Kidney tubule cell (primary cell): ENCODE data around the gene FNDC3B.
A peak's percentile ranks its signal among the peaks of the same experiment; 100 is the strongest.

Source experiments
- DNase-seq: peaks from one replicate; pipeline ENCODE4 v3.0.0-alpha.2; 2018; ENCODE audit warnings: low spot score

Gene FNDC3B

DNA sequence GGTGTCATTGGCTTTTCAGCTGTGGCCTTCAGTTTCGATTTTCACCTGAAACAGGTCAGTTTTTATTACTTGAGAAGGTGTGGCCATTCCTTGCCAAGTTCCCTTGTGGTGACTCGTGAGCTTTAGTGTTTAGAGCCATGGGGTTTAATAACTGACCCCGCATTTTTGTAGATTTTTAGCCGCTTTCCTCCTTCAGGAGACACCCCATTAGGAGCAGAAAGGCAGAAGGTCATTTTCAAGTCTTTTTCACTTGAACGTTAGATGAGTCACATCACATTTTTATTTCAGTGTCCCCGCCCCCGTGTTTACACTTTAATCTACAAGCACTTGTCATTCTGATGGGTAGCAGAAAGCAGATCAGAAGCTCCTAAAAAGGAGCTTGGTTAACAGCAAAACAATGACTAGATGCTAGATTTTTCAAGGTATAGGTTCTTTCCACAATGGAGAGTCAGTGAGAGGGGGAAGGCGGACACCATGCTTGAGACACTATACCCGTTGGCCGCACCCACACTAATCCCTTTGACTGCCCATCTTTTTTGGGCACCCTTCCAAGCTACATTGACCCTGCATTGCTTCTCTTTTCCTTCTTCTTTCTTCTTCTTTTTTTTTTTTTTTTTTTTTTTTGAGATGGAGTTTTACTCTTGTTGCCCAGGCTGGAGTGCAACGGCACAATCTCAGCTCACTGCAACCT, 276.2 kb downstream of the FNDC3B start:
- peak; percentile 83 for DNase-seq

DNA sequence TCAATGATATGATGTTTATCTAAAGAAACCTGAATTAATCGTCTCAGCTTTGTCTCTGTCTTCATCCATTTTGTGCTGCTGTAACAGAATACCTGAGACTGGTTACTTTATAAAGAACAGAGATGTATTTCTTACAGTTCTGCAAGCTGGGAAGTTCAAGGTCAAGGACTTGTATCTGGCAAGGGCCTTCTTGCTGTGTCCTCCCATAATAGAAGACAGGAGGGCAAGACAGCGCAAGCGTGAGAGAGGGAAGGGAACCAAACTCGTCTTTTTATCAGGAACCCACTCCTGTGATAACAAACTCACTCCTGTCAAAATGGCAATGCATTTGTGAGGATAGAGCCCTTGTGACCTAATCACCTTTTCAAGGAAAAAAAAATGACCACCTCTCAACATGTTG, 277.4 kb downstream of the FNDC3B start:
- DNase-seq: no peak

DNA sequence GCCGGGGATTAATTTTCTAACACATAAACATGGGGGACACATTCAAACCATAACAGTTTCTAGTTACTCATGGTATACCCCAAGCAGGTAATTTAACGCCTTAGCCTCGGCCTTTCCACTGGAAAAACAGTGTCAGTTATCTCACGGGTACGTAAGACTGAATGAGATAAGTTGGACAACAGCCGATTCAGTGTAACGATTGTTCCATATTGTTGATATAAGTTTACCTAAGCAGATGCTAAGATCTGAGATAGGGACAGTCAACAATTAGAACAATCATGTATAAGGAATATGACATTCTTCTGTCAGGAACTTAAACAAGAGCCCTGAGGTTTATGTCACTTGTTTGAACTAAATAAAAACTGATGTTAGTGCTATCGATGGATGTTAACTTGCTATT, 278.1 kb downstream of the FNDC3B start:
- no peak for DNase-seq

DNA sequence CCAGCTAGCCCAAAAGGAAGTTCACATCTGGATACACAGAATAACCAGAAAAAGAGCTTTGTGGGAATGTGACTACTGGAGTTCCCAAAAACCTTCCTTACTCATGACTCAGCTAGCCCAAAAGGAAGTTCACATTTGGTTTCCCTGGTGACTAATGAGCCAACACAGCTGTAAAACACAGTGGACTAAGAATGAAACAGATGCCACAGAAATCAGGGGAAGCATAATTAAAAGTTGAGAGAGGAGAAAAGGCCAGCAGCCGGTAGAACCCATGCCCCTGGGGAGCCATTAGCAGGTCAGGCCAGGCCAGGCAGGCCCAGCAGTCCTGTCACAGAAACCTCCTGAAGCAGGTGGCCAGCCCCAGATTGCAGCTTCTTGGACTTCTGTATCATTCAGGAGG, 278.6 kb downstream of the FNDC3B start:
- DNase-seq: peak; percentile 89

DNA sequence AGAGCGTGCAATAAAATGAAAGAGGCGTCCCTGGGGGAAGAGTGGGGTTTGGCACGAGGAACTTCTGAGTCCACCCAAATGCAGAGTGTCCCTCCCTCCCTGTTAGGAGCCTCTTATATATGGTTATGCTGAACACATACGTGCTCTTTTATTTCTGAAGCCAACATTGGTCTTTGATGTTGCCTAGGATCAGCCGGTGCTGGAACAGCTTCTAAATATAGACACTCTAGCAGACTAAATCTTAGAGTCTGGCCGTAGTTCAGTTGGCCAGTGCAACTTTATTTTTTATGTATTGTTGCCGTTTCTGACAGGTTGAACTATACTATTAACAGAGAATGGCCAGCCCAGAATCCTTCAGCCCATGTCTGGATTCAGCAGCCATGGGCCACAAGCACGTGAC, 280.2 kb downstream of the FNDC3B start:
- DNase-seq: no peak

DNA sequence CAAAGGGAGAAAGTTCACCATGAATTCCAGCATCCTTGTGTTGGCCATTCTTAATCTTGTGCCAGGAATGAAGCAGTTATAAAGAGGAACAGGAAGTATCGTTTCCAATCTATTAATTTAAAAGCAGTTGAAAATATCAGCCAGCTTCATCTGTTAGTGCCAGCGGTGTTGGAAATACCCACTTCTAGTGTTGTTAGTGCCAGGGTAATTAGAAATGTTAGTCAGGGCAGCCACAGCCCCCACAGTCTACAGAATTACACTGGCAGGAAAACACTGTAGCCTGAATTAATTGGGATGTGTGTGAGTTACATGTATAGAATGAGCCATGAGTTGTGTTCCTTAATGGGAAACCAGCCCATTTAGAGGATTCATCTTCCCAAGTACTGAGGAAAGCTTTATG, 281.1 kb downstream of the FNDC3B start:
- DNase-seq: no peak

DNA sequence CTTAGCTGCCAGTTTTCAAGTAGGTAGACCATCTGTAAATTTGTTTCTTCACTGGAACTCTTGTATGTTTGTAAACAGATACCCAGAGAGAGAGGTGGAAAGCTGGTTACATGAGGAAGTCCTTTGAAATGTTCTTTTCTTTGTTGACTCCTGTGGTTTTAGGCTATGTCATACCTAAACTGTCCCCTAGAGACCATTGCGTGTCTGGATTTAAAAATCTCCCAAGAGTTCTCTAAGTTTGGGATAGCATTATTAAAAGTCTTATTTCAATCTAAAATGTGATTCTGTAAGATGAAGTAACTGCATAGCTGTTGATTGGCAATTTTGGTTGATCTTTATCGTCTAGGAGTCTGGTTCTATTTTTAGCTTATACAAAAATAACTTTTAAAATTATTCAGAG, 281.7 kb downstream of the FNDC3B start:
- peak; percentile 34 for DNase-seq

DNA sequence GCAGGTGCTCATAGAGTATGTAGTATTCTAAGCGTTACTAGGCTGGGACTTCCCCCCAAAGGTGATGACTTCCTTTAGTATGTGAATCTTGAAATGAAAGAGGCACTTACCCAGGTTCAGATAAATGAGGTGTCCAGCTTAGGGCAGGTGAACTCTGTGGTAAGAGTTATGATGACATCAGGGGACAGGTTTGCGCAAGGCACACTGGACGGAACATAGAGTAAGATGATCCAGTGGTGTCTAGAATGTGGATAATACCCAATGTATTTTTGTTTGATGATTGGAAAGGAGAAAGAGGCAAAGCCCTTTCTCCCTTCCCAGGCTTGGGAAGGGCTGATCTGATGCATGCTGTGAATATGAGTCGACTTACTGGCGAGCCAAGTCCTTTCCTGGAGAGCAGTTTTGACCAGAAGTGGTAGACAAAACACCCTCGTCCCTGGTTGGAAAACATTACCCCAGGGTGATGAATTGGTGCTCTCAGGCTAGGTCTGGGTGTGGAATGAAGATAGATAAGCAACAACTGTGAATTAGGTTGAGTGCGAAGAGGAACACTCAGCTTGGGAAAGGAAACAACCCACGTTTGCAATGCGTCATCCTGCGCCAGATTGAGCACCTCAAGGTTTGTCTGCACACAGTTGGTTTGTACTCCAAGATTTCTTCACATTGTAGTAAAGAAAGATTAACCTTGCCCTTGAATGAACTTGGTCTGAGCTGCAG, 284.7 kb downstream of the FNDC3B start:
- peak; percentile 35 for DNase-seq

DNA sequence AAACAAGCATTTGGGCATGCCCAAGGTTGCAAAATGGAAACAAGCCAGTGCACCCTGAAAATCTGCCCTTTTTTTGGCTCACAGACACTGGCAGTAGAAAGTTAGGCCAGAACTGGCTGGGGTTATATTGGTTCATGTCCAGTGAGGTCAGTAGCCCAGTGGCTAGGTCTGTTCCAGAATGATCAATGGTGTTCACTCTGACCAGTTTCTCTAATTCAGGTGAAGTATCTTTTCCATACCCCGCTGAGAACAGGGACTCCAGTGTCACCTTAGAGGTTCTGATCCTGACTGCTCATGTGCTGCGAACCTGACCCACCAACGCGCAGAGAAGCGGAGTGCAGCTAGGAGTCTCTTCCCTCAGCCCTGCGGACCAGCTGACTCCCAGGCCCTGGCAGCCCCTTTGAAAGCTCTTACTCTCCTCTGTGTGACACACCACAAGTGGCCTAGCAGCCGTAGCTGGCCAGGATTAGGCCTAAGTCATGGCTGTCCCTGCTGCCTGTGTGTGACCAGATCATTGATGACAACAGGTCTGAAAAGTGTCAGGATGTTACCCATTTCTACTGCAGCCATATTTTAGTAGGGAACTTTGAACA, 285.3 kb downstream of the FNDC3B start:
- DNase-seq: no peak

DNA sequence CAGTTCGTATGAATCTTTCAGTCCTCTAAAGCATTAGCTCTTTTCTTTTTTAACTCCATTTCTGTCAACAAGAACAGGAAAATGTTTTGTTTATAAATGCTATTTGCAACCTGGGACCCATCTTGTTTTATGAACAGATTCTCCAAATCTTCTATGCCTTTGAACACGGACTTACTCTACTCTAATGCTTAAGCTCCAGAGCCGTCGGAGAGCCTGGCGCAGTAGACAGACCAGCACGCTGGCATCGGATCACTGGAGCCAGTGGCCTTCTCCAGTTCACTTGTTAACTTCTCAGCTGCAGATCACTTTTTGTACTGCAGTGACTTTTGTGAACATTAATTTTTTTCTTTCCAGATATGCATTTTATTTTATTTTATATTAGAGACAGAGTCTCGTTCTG, 286.1 kb downstream of the FNDC3B start:
- no peak for DNase-seq

DNA sequence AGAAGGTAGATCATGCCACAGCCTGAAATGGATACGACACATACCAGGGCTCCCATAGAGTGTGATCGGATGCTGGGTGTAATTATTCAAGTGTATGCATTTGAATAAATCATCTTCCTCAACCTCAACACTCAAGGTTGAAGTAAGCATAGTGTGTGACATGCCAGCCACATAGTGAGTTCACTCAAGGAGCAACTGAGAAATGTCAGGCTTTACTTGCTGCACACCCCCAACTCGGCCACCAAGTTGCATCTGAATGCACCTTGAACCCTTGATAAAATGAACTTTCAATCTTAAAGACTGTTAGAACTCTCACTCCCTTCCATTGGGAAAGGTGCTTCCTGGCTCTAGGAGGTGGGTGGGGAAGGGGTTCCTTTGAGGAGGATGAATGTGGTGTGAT, 287.6 kb downstream of the FNDC3B start:
- no peak for DNase-seq

DNA sequence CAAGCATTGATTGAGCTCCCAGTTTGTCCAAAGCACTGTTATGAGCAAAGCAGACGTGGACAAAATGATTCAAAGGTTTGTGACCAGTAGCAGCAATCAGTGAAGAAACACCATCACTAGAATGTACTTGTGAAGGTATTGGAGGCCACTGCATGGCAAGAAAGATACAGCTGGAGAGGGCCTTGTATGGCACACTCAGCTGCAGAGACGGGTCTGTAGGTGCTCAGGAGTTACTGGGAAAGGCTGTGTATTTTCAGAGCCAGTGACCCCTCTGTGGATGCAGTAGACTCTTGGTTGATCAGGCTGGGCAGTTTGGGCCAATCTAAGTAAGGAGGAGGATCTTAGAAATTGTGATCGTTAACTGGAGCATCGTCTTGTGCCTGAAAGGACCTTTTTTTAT, 288.9 kb downstream of the FNDC3B start:
- DNase-seq: no peak

DNA sequence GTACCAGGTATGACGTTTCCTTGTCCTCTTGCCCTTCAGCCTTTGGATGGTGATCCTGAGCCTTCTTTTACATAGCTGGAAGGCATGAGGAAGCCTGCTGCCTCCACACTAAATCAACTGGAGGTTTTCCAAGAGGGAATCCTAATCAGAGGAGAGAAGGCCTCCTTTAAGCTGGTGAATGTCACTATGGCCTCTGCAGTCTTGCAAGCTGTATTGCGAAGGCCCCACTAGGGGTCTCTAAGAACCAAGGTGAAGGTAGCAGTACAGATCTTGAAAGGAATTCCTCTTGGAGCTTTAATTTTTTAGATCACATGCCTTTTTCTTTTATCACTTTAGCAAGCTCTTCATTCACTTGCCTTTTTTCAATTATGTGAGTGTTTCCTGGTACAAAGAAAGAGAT, 289.7 kb downstream of the FNDC3B start:
- no peak for DNase-seq

DNA sequence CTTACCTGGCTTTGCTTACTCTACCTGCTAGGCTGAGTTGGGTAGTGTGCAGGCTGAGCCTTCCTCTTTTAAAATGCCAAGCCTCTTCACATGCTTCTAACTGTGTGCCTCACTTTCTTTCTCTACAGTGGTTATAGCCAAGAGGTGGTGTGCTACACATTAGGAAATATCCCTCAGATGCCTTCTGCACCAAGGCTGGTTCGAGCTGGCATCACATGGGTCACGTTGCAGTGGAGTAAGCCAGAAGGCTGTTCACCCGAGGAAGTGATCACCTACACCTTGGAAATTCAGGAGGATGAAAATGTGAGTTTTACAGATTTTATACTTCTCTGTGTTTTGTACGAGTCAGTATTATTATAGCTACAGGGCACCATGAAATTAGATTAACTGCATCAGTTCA, 291.0 kb downstream of the FNDC3B start:
- no peak for DNase-seq

DNA sequence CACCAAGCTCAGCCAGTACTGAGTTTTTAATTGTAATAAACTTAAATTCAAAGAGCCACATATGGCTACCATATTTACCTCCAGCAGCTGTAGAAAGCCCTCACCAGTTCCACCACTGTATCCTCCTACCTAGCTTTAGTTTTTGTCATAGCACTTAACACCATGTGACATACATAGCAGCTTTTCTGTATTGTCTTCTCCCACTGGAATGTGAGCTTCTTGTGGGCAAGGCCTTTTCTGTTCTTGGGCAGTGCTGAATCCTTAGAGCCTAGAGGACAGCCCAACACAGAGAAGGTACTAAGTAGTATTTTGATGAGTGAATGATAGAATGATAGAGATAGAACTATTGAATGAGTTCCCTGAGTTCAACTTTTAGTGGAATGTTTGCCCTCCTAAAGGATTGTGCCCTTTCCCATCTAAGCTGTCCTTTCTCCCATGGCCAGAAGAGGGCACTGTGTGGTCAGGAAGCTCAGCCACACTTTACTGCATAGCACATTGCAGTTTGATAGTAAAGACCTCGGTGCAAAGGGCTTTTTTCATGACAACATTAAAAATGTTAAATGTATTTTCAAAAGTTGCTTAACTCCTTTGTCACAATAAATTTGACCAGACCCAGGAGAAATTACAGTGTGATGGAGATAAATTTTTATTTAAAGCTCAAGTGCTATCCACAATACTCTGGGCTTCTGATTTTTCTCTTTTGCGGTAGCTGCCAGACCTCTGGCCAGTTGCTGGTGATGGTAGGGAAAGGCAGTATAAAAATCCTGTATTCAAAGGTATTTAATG, 293.1 kb downstream of the FNDC3B start:
- peak; percentile 67 for DNase-seq

DNA sequence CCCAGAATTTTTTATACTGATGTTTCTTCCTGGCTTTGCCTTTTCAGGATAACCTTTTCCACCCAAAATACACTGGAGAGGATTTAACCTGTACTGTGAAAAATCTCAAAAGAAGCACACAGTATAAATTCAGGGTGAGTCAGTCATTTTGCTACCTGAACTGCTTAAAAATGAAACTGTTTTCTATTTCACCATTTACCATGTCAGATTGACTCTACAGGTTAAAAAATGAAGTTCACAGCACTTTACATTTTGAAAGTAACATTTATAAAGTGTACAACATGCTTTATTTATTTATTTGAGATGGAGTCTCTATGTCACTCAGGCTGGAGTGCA, 293.6 kb downstream of the FNDC3B start:
- no peak for DNase-seq

DNA sequence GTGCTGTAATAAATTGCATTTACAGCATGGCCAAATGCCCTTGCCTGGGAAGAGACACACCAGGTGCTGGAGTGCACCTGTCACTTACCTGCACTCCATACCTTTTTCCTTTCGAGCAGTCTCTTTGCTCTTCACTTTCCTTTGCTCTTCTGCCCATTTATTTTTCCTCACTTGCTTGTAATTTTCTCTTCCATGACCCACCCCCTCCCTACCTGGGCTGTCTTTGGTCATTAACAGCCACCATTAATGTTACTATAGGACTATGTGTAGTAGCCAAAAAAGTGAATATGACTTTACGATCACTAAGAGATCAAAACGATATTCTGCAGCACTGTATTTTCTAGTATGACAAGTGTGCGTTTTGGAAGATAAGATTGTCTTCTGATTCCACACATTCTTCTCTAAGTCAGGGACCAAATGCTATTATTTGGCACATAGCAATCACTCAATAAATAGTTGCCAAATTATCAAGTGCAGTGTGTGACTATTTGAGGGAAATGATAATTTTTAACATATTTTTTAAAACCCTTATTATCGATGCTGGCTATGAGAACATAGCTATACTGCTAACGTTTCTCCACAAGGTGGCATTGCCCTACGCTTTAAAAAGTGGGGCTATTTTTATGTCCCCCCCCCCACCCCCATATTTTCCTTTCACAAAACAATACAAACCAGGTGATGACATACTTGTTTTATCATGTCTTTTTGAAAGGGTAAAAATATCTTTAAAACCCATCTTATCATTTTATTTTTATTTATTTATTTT, 294.5 kb downstream of the FNDC3B start:
- DNase-seq: no peak

DNA sequence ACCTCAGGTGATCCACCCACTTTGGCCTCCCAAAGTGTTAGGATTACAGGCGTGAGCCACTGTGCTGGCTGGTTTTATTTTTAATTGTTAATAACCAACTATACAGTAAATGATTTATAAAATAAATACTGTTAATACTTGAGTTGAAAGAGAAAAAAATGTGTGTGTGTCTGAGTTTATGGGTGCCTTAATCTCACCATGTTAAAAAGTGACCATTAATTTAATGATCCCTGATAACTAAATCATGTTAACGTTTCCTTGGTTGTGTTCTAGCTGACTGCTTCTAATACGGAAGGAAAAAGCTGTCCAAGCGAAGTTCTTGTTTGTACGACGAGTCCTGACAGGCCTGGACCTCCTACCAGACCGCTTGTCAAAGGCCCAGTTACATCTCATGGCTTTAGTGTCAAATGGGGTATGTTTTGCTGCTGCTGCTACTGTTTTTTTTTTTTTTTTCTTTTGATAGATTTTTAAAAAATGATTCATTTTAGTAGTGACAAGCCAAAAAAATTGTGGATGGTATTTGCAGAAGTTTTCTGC, 295.4 kb downstream of the FNDC3B start:
- DNase-seq: peak; percentile 44

DNA sequence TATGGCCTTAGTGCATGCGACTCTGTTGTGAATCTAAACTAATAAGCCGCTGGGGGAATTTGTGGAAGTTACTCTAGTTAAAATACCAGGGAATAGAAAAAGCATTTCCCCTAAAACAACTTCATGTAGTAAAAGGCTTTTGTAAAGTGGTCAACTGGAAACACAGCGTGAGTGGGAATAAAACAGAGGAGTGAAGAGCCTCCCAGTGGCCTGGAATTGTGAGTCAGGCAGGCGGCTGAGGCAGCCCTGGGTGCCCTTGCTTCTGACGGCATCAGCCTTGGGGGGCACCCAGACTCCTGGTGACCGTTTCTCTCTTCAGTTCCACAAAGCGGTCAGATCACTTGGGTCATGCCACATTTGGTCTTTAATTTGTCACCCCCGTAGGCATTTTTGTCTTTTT, 300.5 kb downstream of the FNDC3B start:
- DNase-seq: no peak

DNA sequence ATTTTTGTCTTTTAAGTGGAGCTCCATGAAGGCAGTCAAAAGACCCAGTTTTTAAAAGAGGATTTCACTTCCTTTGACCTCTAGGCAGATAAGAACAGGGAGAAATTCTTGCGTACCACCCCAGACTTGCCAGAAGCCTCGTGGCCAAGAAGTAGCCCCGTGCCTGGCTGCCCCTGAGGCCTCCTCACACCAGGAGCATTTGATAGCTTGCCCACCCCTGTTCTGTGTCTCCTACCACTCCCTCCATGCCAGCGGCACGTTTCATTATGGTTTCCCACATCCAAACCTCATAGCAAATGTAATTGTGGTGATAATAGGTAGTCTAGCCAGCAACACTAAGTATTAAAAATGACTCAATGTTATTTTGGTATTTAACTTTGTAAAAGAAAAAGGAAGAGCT, 301.2 kb downstream of the FNDC3B start:
- no peak for DNase-seq

DNA sequence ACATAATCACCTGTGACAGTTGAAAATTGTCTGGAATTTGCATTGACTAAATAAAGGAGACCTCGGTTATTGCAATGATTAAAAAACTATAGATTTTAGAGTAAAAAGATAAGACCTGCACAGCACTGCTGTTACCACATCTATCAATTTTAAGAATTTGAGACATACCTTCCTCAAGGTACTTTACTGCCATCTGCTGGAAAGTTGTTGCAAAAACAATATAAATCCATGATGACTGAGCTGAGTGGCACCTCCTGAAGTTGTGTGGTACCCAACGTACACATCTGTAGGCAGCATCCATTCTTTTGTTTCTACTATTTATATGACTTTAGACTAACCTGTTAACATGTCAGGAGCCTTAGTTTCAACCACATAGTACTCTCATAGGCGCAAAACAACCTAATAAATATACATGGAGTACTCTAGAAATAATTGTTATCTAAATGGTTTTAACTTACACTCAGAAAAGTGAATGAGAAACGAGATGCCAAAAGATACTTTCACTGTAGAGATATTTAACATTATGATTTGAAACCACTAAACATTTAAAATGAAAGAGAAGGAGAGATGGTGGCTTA, 302.2 kb downstream of the FNDC3B start:
- DNase-seq: peak; percentile 72
